SK-N-SH (cell line): ENCODE results near the gene CCDC171. TPM values are rescaled to one million over a fixed set of nuclear protein-coding genes. Genes with fewer than 3 reads are reported as not detected.

ENCODE experiments used
- CTCF ChIA-PET: fragments of 300-600, 350-600 bp; formaldehyde crosslinking; extraction: SDS; loops from one replicate; lab custom pipeline; 2021; lab: Yijun Ruan, JAX
- POLR2A ChIA-PET: fragments of 350-600 bp; sonication (Branson Sonifier 250); formaldehyde crosslinking; extraction: SDS; loops from one replicate; lab custom pipeline; 2020; ENCODE audit warnings: antibody characterized with exemption, inconsistent platforms; lab: Yijun Ruan, JAX
- DNase-seq: peaks from one replicate; pipeline ENCODE4 v3.0.0; 2012
- H2AFZ ChIP-seq: fragments of 200-600 bp; sonication (generic); 2 replicates; pipeline ENCODE4 v1.8.1; 2016; ENCODE audit warnings: antibody characterized with exemption, mild to moderate bottlenecking, low read depth
- H3F3A ChIP-seq: fragments of 200-600 bp; sonication (generic); replicated peaks from 2 replicates; pipeline ENCODE3; 2016; ENCODE audit warnings: antibody characterized with exemption, mild to moderate bottlenecking; ENCODE audit not compliant: insufficient read depth
- H3K27ac ChIP-seq, 2 experiments: fragments of 200-500 bp in 1 of 2; fragments of 200-600 bp in 1 of 2; sonication (Bioruptor generic) in 1 of 2; sonication (generic), shearing (Covaris generic) in 1 of 2; 2 replicates each; pipeline versions ENCODE4 v1.5.1 to v1.6.1; 2014 to 2016; ENCODE audit warnings: low read depth in 2 of 2, inconsistent platforms in 1 of 2, low read length in 1 of 2, mild to moderate bottlenecking in 1 of 2, mixed read lengths in 1 of 2
- H3K27me3 ChIP-seq: fragments of 200-600 bp; sonication (generic), shearing (Covaris generic); 2 replicates; pipeline ENCODE4 v1.6.1; 2016; ENCODE audit warnings: mixed run types; ENCODE audit not compliant: insufficient read depth
- H3K36me3 ChIP-seq, 2 experiments: fragments of 200-500 bp in 1 of 2; fragments of 200-600 bp in 1 of 2; sonication (Bioruptor generic) in 1 of 2; sonication (generic) in 1 of 2; replicated peaks in 1 of 2; 2 replicates each; pipeline versions ENCODE3 to v1.5.1; 2014 to 2016; ENCODE audit warnings: low read length in 1 of 2, mild to moderate bottlenecking in 1 of 2; ENCODE audit not compliant: insufficient read depth in 2 of 2, control insufficient read depth in 1 of 2
- H3K4me1 ChIP-seq, 2 experiments: fragments of 200-500 bp in 1 of 2; fragments of 200-600 bp in 1 of 2; sonication (Bioruptor generic) in 1 of 2; sonication (generic), shearing (Covaris generic) in 1 of 2; 2 replicates each; pipeline versions ENCODE4 v1.5.1 to v1.6.1; 2014 to 2016; ENCODE audit warnings: low read depth in 1 of 2, low read length in 1 of 2, mixed run types in 1 of 2; ENCODE audit not compliant: insufficient read depth in 2 of 2, control insufficient read depth in 1 of 2
- H3K4me2 ChIP-seq: fragments of 200-600 bp; sonication (generic), shearing (Covaris generic); 2 replicates; pipeline ENCODE4 v1.6.1; 2017; ENCODE audit warnings: mixed run types
- H3K4me3 ChIP-seq, 2 experiments: fragments of 200-500 bp in 1 of 2; fragments of 200-600 bp in 1 of 2; sonication (Bioruptor generic) in 1 of 2; sonication (generic), shearing (Covaris generic) in 1 of 2; 2 replicates each; pipeline versions ENCODE4 v1.5.1 to v1.8.1; 2014 to 2016; ENCODE audit warnings: low read depth in 2 of 2, inconsistent platforms in 1 of 2, low read length in 1 of 2, mild to moderate bottlenecking in 1 of 2, mixed read lengths in 1 of 2, moderate library complexity in 1 of 2
- H3K79me2 ChIP-seq: fragments of 200-600 bp; sonication (generic); 2 replicates; pipeline ENCODE4 v1.8.1; 2017; ENCODE audit warnings: mild to moderate bottlenecking; ENCODE audit not compliant: insufficient read depth
- H3K9ac ChIP-seq: fragments of 200-600 bp; sonication (generic); 2 replicates; pipeline ENCODE4 v1.6.1; 2017; ENCODE audit warnings: mixed run types
- H3K9me2 ChIP-seq: fragments of 200-600 bp; sonication (generic); 2 replicates; pipeline ENCODE4 v1.6.1; 2017; ENCODE audit warnings: mixed run types
- H3K9me3 ChIP-seq: fragments of 200-600 bp; sonication (generic); 2 replicates; pipeline ENCODE4 v1.6.1; 2017; ENCODE audit warnings: mixed run types, mild to moderate bottlenecking, moderate library complexity
- H4K20me1 ChIP-seq: fragments of 200-600 bp; sonication (generic); 2 replicates; pipeline ENCODE4 v1.6.1; 2017; ENCODE audit warnings: mild to moderate bottlenecking, mixed run types; ENCODE audit not compliant: insufficient read depth
- CHD2 ChIP-seq: fragments of 150-350 bp; IDR thresholded peaks from 2 replicates; pipeline ENCODE4 v1.6.1; 2018; ENCODE audit warnings: low read length; ENCODE audit not compliant: partially characterized antibody
- ELF1 ChIP-seq: IDR thresholded peaks from 2 replicates; pipeline ENCODE4 v1.4.0; 2012
- FOXJ3 ChIP-seq: sonication (generic); formaldehyde crosslinking; IDR thresholded peaks from 2 replicates; pipeline ENCODE4 v1.5.1; 2020; ENCODE audit warnings: mild to moderate bottlenecking, missing genetic modification reagents
- GATA2 ChIP-seq: sonication (generic); formaldehyde crosslinking; IDR thresholded peaks from 2 replicates; pipeline ENCODE4 v1.5.0; 2020; ENCODE audit warnings: mild to moderate bottlenecking, missing genetic modification reagents
- MEF2A ChIP-seq: IDR thresholded peaks from 2 replicates; pipeline ENCODE4 v1.4.0; 2012; ENCODE audit warnings: low read depth, borderline replicate concordance
- NRF1 ChIP-seq: IDR thresholded peaks from 2 replicates; pipeline ENCODE4 v1.6.1; 2012; ENCODE audit warnings: low read depth, mild to moderate bottlenecking, low read length
- RCOR1 ChIP-seq: fragments of 150-350 bp; IDR thresholded peaks from 2 replicates; pipeline ENCODE4 v1.6.1; 2017; ENCODE audit warnings: antibody characterized with exemption, low read length
- TAF1 ChIP-seq: IDR thresholded peaks from 2 replicates; pipeline ENCODE4 v1.6.1; 2012; ENCODE audit warnings: low read depth, mild to moderate bottlenecking, low read length, moderate library complexity, borderline replicate concordance
- WGBS: methylation state at CpG from one replicate; pipeline ENCODE4 v1.1.6; 2017; ENCODE audit warnings: low lambda C conversion rate; 5-methylcytosine and 5-hydroxymethylcytosine counted together
- polyA plus RNA-seq, 3 experiments: library from polyadenylated mRNA; depleted of rRNA; stranded (reverse); fragments of >200 nt; gene quantifications; 2 replicates each; pipeline ENCODE4 v1.2.3, GENCODE V29; 2012
- TF ChIP-seq, protein P1 (sequence below): fragments of 150-350 bp; IDR thresholded peaks from 2 replicates; pipeline ENCODE4 v1.6.1; 2017; ENCODE audit warnings: antibody characterized with exemption, low read length, low read depth, borderline replicate concordance
- TF ChIP-seq, protein P2 (sequence below): fragments of 200-600 bp; sonication (generic); IDR thresholded peaks from 2 replicates; pipeline ENCODE4 v1.6.1; 2017; ENCODE audit warnings: antibody characterized with exemption, mild to moderate bottlenecking, moderate library complexity
- TF ChIP-seq, protein P3 (sequence below): IDR thresholded peaks from 2 replicates; pipeline ENCODE4 v1.4.0; 2012; ENCODE audit warnings: low read depth, borderline replicate concordance
- TF ChIP-seq, protein P4 (sequence below): fragments of 150-350 bp; IDR thresholded peaks from 2 replicates; pipeline ENCODE4 v1.6.1; 2016; ENCODE audit warnings: mild to moderate bottlenecking, low read depth, low read length

CCDC171 gene
- polyA plus RNA-seq, 1 of the 3 experiments (the other 2 are of a cell fraction), result 0.54 TPM

DNA sequence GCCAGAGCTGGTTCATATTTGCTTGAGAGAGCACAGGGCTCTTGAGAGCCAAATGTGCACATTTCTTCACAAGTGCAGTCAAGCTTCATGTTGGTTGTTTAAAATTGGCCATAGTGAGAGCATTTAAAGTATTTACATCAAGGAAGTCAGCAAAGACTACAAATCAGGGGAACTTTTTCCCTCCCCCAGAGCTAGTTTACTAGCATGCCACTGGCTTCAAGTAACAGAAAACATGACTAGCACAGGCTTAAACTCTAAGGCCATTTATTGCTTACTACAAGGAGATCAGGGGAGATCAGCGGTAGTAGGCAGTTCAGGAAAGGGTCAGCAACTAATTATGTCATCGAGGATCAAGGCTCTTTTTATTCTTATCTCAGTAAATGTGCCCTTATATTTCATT lies 11.0 kb upstream of the CCDC171 start:
- no peaks in the 10 kb centered on the region for H3K9me3 ChIP-seq
- no peaks in the 10 kb centered on the region for H3K36me3 ChIP-seq
- 20% methylated on average over 2 of the region's 2 CpGs for WGBS
- no peaks in the 10 kb centered on the region for H3K79me2 ChIP-seq
- H3K9me2 ChIP-seq, result no peaks in the 10 kb centered on the region
- TF ChIP-seq GATA2 (CRISPR knock-in tag) (no peak), NRF1 (no peak), CHD2 (no peak), FOXJ3 (no peak), ELF1 (no peak), TAF1 (no peak), MEF2A (no peak)
- TF ChIP-seq, protein P1, sequence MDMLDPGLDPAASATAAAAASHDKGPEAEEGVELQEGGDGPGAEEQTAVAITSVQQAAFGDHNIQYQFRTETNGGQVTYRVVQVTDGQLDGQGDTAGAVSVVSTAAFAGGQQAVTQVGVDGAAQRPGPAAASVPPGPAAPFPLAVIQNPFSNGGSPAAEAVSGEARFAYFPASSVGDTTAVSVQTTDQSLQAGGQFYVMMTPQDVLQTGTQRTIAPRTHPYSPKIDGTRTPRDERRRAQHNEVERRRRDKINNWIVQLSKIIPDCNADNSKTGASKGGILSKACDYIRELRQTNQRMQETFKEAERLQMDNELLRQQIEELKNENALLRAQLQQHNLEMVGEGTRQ, result no peak
- TF ChIP-seq, protein P2, sequence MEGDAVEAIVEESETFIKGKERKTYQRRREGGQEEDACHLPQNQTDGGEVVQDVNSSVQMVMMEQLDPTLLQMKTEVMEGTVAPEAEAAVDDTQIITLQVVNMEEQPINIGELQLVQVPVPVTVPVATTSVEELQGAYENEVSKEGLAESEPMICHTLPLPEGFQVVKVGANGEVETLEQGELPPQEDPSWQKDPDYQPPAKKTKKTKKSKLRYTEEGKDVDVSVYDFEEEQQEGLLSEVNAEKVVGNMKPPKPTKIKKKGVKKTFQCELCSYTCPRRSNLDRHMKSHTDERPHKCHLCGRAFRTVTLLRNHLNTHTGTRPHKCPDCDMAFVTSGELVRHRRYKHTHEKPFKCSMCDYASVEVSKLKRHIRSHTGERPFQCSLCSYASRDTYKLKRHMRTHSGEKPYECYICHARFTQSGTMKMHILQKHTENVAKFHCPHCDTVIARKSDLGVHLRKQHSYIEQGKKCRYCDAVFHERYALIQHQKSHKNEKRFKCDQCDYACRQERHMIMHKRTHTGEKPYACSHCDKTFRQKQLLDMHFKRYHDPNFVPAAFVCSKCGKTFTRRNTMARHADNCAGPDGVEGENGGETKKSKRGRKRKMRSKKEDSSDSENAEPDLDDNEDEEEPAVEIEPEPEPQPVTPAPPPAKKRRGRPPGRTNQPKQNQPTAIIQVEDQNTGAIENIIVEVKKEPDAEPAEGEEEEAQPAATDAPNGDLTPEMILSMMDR, result no peak
- peaks cover 5% of the 10 kb centered on the region for H3F3A ChIP-seq
- no peaks in the 10 kb centered on the region for H4K20me1 ChIP-seq
- no peak overlapping the region for H3K27ac ChIP-seq
- H3K4me2 ChIP-seq, result no peak overlapping the region
- no peaks in the 10 kb centered on the region for H3K27me3 ChIP-seq
- peaks cover 0 to 2% of the 10 kb centered on the region in 2 experiments; a peak in 1 of 4 replicates for H3K4me1 ChIP-seq
- H3K4me3 ChIP-seq, result no peak overlapping the region
- no peak overlapping the region for H2AFZ ChIP-seq
- ChIA-PET POLR2A (no interaction called here), CTCF (interaction anchor here (2.1 kb wide), 1 partner anchor 11 kb away, joined by 4 read pairs; no protein-coding TSS in a partner anchor)
- no peak overlapping the region for H3K9ac ChIP-seq
- DNase-seq, result peak; percentile 26

DNA sequence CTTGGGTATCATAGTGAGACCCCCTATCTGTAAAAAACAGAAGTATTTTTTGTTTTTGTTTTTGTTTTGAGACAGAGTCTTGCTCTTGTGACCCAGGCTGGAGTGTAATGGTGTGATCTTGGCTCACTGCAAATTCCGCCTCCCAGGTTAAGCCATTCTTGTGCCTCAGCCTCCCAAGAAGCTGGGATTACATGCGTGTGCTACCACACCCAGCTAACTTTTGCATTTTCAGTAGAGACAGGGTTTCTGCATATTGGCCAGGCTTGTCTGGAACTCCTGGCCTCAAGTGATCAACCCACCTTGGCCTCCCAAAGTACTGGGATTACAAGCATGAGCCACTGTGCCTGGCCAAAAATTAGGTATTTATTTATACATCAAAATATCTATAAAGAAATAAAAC lies 10.2 kb upstream of the CCDC171 start:
- POLR2A ChIA-PET, result interaction anchor here (1.2 kb wide), 1 partner anchor 32 kb away, joined by 3 read pairs; the partner anchor contains the start of gene PSIP1
- CTCF ChIA-PET, result interaction anchor here (1.5 to 2.1 kb wide), 2 partner anchors 9 to 11 kb away, joined by 3 to 4 read pairs; no protein-coding TSS in a partner anchor

More for the DNA sequence above, 10.2 kb upstream of the CCDC171 start:
- DNase-seq, result no peak
- WGBS, result 71% methylated on average over 1 of the region's 2 CpGs
- Histone ChIP-seq H3K4me1 (peaks cover 0 to 2% of the 10 kb centered on the region in 2 experiments; a peak in 1 of 4 replicates), H3K9me2 (no peaks in the 10 kb centered on the region), H3F3A (no peaks in the 10 kb centered on the region), H3K9ac (no peak overlapping the region), H3K4me3 (no peak overlapping the region), H3K27ac (no peak overlapping the region), H3K79me2 (no peaks in the 10 kb centered on the region), H3K4me2 (no peak overlapping the region), H3K36me3 (no peaks in the 10 kb centered on the region), H2AFZ (no peak overlapping the region), H4K20me1 (no peaks in the 10 kb centered on the region), H3K9me3 (no peaks in the 10 kb centered on the region), H3K27me3 (no peaks in the 10 kb centered on the region)
- TF ChIP-seq, protein P3, sequence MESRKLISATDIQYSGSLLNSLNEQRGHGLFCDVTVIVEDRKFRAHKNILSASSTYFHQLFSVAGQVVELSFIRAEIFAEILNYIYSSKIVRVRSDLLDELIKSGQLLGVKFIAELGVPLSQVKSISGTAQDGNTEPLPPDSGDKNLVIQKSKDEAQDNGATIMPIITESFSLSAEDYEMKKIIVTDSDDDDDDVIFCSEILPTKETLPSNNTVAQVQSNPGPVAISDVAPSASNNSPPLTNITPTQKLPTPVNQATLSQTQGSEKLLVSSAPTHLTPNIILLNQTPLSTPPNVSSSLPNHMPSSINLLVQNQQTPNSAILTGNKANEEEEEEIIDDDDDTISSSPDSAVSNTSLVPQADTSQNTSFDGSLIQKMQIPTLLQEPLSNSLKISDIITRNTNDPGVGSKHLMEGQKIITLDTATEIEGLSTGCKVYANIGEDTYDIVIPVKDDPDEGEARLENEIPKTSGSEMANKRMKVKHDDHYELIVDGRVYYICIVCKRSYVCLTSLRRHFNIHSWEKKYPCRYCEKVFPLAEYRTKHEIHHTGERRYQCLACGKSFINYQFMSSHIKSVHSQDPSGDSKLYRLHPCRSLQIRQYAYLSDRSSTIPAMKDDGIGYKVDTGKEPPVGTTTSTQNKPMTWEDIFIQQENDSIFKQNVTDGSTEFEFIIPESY, result no peak
- TF ChIP-seq RCOR1 (no peak), CHD2 (no peak)
- TF ChIP-seq, protein P1, result no peak
- TF ChIP-seq, protein P4, sequence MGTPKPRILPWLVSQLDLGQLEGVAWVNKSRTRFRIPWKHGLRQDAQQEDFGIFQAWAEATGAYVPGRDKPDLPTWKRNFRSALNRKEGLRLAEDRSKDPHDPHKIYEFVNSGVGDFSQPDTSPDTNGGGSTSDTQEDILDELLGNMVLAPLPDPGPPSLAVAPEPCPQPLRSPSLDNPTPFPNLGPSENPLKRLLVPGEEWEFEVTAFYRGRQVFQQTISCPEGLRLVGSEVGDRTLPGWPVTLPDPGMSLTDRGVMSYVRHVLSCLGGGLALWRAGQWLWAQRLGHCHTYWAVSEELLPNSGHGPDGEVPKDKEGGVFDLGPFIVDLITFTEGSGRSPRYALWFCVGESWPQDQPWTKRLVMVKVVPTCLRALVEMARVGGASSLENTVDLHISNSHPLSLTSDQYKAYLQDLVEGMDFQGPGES, result no peak
